PC-9 (cell line): Measurements from ENCODE around the gene GMFB.

Experiments used
- EZH2 ChIP-seq: fragments of 200-600 bp; sonication (generic); IDR thresholded peaks from 2 replicates; pipeline ENCODE4 v1.8.0; 2017; ENCODE audit warnings: antibody characterized with exemption, low read depth
- TF ChIP-seq, protein P1 (sequence below): fragments of 200-600 bp; sonication (generic); conservative IDR thresholded peaks from 2 replicates; pipeline ENCODE4 v1.6.1; 2017; ENCODE audit warnings: mixed run types, antibody characterized with exemption, mild to moderate bottlenecking, moderate library complexity

GRCh38 chr14:54538055-54538454 is 49.3 kb upstream of the GMFB start:
- TF ChIP-seq, protein P1, sequence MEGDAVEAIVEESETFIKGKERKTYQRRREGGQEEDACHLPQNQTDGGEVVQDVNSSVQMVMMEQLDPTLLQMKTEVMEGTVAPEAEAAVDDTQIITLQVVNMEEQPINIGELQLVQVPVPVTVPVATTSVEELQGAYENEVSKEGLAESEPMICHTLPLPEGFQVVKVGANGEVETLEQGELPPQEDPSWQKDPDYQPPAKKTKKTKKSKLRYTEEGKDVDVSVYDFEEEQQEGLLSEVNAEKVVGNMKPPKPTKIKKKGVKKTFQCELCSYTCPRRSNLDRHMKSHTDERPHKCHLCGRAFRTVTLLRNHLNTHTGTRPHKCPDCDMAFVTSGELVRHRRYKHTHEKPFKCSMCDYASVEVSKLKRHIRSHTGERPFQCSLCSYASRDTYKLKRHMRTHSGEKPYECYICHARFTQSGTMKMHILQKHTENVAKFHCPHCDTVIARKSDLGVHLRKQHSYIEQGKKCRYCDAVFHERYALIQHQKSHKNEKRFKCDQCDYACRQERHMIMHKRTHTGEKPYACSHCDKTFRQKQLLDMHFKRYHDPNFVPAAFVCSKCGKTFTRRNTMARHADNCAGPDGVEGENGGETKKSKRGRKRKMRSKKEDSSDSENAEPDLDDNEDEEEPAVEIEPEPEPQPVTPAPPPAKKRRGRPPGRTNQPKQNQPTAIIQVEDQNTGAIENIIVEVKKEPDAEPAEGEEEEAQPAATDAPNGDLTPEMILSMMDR, result no peak
- TF ChIP-seq EZH2, result no peak
